GM11168 (cell line): ENCODE data around the gene GNB1.
"Not testable (repeated sequence)": the region's sequence is repeated elsewhere in the genome, so short reads cannot be mapped to it uniquely, and the experiment has no call there.

ENCODE experiments used
- in situ Hi-C: fragments of 300-500 bp; cut with MboI; formaldehyde crosslinking; loops from one replicate; pipeline ENCODE4 v1.12.0; 2022; ENCODE audit warnings: low sequenced_read_pairs; ENCODE audit not compliant: unreplicated experiment

The GNB1 gene

GRCh38 chr1:1892079-1892762, 1.3 kb upstream of the GNB1 start:
- in situ Hi-C loops, result no loop called here

- in situ Hi-C loops, result no loop called here
These were observed 627 bp upstream of the GNB1 start for GRCh38 chr1:1891349-1892078.

GRCh38 chr1:1889847-1890505, 911 bp downstream of the GNB1 start:
- in situ Hi-C loops, result no loop called here

- in situ Hi-C loops, result no loop called here
These were observed 1.7 kb downstream of the GNB1 start for GRCh38 chr1:1889090-1889750.

GRCh38 chr1:1883890-1884289, 7.0 kb downstream of the GNB1 start:
- in situ Hi-C loops, result not testable (repeated sequence)

- in situ Hi-C loops, result no loop called here
These were observed 7.6 kb downstream of the GNB1 start for GRCh38 chr1:1883092-1883873.

GRCh38 chr1:1881727-1882126, 9.2 kb downstream of the GNB1 start:
- in situ Hi-C loops, result no loop called here

- in situ Hi-C loops, result no loop called here
These were observed 10.1 kb downstream of the GNB1 start for GRCh38 chr1:1880617-1881312.

GRCh38 chr1:1879942-1880341, 10.9 kb downstream of the GNB1 start:
- in situ Hi-C loops, result no loop called here

- in situ Hi-C loops, result no loop called here
These were observed 12.9 kb downstream of the GNB1 start for GRCh38 chr1:1877865-1878436.

GRCh38 chr1:1876335-1876930, 14.5 kb downstream of the GNB1 start:
- in situ Hi-C loops, result no loop called here

- in situ Hi-C loops, result no loop called here
These were observed 15.0 kb downstream of the GNB1 start for GRCh38 chr1:1875932-1876331.

- in situ Hi-C loops, result no loop called here
These were observed 16.0 kb downstream of the GNB1 start for GRCh38 chr1:1874901-1875300.

GRCh38 chr1:1873186-1873585, 17.7 kb downstream of the GNB1 start:
- in situ Hi-C loops, result no loop called here

- in situ Hi-C loops, result no loop called here
These were observed 18.4 kb downstream of the GNB1 start for GRCh38 chr1:1872329-1872994.

GRCh38 chr1:1869469-1869868, 21.4 kb downstream of the GNB1 start:
- in situ Hi-C loops, result no loop called here

GRCh38 chr1:1867164-1867563, 23.7 kb downstream of the GNB1 start:
- in situ Hi-C loops, result no loop called here

- in situ Hi-C loops, result no loop called here
These were observed 27.9 kb downstream of the GNB1 start for GRCh38 chr1:1862905-1863547.
